Measurements from ENCODE around the gene RNH1. TPM values are rescaled to one million over a fixed set of nuclear protein-coding genes. Genes with fewer than 3 reads are reported as not detected.

The RNH1 gene
- total RNA-seq, 4 donors from 2014 or later: 218 to 259 (median 230) TPM

DNA sequence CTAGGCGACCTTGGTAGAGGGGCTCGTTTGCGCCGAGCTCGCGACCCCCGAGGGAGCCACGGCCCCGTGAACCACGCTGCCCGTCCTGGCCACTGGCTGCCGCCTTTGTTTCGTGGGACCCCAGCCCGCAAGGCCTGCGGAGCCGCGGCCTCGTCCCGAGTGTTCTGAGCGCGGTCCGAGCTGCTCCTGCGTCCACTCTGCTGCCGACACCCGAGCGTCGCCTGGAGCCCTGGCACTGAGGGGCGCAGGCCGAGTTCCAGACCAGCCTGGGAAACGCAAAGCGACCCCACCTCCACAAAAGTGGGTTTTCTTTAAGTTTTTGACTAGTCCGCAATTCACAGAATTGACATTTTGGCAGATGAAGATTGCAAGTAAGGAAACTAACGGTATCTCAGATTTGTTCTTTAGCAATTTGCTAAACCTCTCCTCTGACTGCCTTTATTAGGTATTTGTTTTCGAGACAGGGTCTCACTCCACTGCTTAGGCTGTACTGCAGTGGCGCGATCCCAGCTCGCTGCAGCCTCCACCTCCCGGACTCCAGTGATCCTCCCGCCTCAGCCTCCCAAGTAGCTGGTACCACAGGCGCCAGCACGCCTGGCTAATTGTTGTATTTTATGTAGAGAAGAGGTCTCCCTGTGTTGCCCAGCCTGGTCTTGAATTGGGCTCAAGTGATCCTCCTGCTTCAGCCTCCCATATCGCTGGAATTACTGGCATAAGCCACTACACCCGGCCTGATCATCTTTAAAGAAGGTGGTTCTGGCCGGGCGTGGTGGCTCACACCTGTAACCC lies 879 bp upstream of the RNH1 start:
- TF ChIP-seq, protein P1, sequence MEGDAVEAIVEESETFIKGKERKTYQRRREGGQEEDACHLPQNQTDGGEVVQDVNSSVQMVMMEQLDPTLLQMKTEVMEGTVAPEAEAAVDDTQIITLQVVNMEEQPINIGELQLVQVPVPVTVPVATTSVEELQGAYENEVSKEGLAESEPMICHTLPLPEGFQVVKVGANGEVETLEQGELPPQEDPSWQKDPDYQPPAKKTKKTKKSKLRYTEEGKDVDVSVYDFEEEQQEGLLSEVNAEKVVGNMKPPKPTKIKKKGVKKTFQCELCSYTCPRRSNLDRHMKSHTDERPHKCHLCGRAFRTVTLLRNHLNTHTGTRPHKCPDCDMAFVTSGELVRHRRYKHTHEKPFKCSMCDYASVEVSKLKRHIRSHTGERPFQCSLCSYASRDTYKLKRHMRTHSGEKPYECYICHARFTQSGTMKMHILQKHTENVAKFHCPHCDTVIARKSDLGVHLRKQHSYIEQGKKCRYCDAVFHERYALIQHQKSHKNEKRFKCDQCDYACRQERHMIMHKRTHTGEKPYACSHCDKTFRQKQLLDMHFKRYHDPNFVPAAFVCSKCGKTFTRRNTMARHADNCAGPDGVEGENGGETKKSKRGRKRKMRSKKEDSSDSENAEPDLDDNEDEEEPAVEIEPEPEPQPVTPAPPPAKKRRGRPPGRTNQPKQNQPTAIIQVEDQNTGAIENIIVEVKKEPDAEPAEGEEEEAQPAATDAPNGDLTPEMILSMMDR (IDR thresholded peaks at IDR 0.05): no peak
- no peak for ATAC-seq (ENCODE audit: low FRiP score)
- DNase-seq (ENCODE audit: low spot score): no peak

DNA sequence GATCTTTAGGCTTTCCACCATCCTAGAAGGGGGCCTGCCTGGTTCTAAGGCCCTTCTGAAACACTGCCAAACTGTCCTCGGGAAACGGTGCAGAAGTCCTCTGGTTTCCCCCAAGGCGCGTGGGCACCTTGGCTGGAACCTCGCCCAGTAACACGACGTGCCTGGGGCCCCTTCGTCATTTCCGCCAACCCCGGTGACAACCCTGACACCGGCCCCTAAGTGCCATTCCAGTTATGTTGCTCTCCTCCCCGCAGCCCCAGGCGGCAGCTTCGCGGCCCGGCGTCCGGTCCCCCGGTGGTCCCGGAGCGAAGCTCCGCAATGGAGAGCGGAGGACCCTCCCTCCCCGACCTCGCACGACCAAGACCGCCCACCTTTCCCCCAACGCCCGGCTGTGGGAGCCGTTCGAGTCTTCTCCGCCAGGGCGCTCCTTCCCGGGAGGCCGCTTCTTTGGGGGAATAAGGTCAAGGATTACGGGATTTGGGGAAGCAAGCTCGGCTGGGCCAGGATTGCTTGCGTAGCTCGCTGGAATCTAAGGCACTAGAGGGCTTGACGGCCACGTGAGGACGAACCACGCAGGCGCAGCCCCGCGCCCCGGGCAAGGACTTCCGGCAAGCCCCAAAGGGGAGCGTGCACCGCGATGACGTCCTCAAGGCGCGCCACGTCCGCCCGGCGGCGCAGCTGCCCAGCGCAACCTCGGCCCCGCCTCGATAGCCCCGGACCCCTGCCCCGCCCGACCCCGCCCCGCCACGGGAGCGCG lies 626 bp downstream of the RNH1 start:
- peak; percentile 77 for ATAC-seq (ENCODE audit: low FRiP score)
- DNase-seq (ENCODE audit: low spot score): peak; percentile 84
- TF ChIP-seq, protein P1 (IDR thresholded peaks at IDR 0.05): no peak

DNA sequence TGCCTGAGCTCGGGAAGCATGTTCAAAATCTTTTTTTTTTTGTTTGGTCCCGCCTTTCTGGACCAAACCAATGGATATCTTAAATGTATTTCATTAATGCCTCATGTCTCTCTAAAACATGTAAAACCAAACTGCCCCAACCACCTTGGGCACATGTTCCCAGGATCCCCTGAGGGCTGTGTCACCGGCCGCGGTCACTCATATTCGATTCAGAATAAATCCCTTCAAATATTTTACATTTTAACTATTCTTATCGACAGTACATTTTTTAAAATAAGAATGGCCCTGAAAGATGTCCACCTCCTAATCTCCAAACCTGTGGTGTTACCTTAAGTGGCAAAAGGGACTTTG lies 2.1 kb downstream of the RNH1 start:
- TF ChIP-seq, protein P1 (IDR thresholded peaks at IDR 0.05): no peak
- DNase-seq (ENCODE audit: low spot score): no peak
- ATAC-seq (ENCODE audit: low FRiP score): no peak

DNA sequence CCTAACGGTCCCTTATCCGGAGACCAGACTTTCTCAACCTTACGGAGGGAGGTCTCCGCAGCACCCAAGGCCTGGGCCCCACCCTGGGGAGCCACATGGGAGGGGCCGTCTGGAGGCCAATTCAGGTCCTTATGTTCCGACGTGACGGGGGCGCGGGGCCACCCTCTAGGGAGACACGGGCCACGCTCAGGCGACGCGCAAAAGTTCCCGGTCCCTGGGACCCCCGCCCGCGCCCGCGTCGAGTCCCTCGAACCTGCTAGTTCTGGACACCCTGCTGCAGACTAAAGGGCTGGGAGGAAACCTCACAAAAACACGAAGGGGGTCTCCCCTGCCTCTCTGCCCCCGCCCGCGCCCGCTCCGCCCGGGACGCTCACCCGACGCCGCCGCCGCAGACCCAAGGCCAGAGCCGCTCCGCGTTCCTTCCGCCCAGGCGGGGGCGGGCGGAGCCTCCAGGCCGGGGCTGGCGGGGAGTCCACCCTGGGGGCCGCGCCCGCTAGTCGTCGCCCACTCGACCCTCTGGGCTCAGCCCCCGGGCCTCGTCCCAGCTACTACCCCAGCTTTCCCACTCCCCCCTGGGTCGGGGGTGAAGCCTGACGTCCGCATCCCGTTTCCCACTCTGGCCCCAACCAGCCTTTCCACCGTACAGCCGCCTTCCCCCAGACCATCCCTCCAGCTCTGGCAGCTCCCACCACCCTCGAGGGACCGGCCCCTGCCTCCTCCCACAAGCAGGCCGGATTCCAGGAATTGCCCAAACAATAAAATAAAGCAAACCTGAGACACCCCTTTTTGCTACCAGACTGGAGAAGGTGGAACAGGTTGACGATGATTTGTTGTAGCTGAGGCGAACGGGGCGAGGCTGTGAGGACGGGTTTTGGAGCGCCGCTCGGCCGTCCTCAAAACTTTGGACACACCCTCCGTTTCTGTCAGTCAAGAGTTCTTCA lies 2.7 kb downstream of the RNH1 start:
- TF ChIP-seq, protein P1 (IDR thresholded peaks at IDR 0.05): no peak
- DNase-seq (ENCODE audit: low spot score) (no peak), ATAC-seq (ENCODE audit: low FRiP score) (peak; percentile 12)

DNA sequence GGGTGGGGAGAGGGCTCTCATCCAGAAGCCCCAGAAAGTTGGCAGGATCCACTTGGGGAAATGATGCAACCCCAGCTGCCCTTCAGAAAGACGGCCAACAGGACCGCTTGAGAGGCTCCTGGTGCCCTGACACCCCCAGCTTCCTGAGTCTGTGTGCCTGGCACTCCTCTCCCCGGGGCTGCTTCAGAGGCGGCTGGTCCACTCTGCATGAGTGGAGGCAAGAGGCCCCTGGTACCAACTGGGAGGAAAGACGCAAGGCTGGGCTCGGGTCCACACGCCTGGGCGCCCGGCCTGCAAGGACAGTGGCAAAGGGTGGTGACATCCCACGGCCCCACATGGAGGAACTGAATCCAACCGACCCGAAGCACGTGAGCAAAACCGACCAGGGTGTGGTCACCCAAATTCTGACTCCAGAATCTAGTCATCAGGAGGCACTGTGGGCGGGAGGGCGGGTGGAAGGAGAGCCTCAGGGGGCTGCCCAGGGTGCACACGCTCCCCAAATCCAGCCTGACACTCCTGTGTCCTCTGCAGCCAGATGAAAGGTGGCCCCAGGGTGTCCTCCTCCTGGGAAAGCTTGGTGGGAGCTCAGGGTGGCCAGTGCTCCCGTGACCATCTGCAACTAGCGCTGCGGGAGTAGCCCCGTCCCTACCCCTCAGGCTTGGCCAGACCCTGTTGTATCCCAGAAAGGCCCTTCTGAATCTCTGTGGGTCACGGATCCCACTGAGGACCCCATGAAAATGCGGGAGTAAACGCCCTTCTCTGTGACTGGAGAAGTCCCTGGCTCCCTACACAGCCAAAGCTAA lies 3.7 kb downstream of the RNH1 start:
- peak; percentile 16 for ATAC-seq (ENCODE audit: low FRiP score)
- no peak for DNase-seq (ENCODE audit: low spot score)
- TF ChIP-seq, protein P1 (IDR thresholded peaks at IDR 0.05): no peak
